Iris pigment epithelial cell (primary cell): ENCODE data around the gene EIF4H.
"Not testable (repeated sequence)": the region's sequence is repeated elsewhere in the genome, so short reads cannot be mapped to it uniquely, and the experiment has no call there.

Experiments
- DNase-seq: peaks from one replicate; pipeline ENCODE4 v3.0.0-alpha.2; 2011; ENCODE audit warnings: low read depth

Gene EIF4H

GRCh38 chr7:74175340-74175739, 1.2 kb downstream of the EIF4H start:
- no peak for DNase-seq

GRCh38 chr7:74176555-74176954, 2.4 kb downstream of the EIF4H start:
- DNase-seq, result no peak

GRCh38 chr7:74178632-74179031, 4.5 kb downstream of the EIF4H start:
- DNase-seq, result peak; percentile 33

- DNase-seq, result no peak
Observed at GRCh38 chr7:74179935-74180604, 5.9 kb downstream of the EIF4H start.

GRCh38 chr7:74180866-74181265, 6.7 kb downstream of the EIF4H start:
- DNase-seq, result no peak

- peak; percentile 46 for DNase-seq
Observed at GRCh38 chr7:74181821-74182220, 7.7 kb downstream of the EIF4H start.

GRCh38 chr7:74182453-74183090, 8.4 kb downstream of the EIF4H start:
- no peak for DNase-seq

GRCh38 chr7:74183142-74183541, 9.0 kb downstream of the EIF4H start:
- DNase-seq, result no peak

- DNase-seq, result no peak
Observed at GRCh38 chr7:74183653-74184450, 9.7 kb downstream of the EIF4H start.

GRCh38 chr7:74185016-74185415, 10.9 kb downstream of the EIF4H start:
- no peak for DNase-seq

GRCh38 chr7:74185636-74186035, 11.5 kb downstream of the EIF4H start:
- no peak for DNase-seq

GRCh38 chr7:74187915-74188675, 13.9 kb downstream of the EIF4H start:
- no peak for DNase-seq

- DNase-seq, result no peak
Observed at GRCh38 chr7:74190259-74190658, 16.1 kb downstream of the EIF4H start.

GRCh38 chr7:74191231-74191630, 17.1 kb downstream of the EIF4H start:
- DNase-seq, result no peak

GRCh38 chr7:74193054-74193453, 18.9 kb downstream of the EIF4H start:
- no peak for DNase-seq

GRCh38 chr7:74193913-74194312, 19.8 kb downstream of the EIF4H start:
- DNase-seq, result no peak

GRCh38 chr7:74194686-74195085, 20.5 kb downstream of the EIF4H start:
- DNase-seq, result no peak

GRCh38 chr7:74195139-74195860, 21.1 kb downstream of the EIF4H start:
- DNase-seq, result not testable (repeated sequence)

GRCh38 chr7:74195968-74196654, 22.0 kb downstream of the EIF4H start:
- DNase-seq, result not testable (repeated sequence)

- DNase-seq, result no peak
Observed at GRCh38 chr7:74197449-74198124, 23.4 kb downstream of the EIF4H start.
